ENCODE results near the gene OR10A2.

The OR10A2 gene

GRCh38 chr11:6855971-6856541 is 6.8 kb upstream of the OR10A2 start:
- no peak for TF ChIP-seq CTCF (IDR thresholded peaks at IDR 0.05; ENCODE audit: insufficient read depth, low read depth, low read length, missing control alignments)
- H3K4me3 ChIP-seq (ENCODE audit: low read depth, low read length): no peak overlapping the region
- no peak for DNase-seq (ENCODE audit: low read depth)

GRCh38 chr11:6856871-6857270 is 6.0 kb upstream of the OR10A2 start:
- TF ChIP-seq CTCF (IDR thresholded peaks at IDR 0.05; ENCODE audit: insufficient read depth, low read depth, low read length, missing control alignments): no peak
- DNase-seq (ENCODE audit: low read depth): peak; percentile 28
- H3K4me3 ChIP-seq (ENCODE audit: low read depth, low read length): no peak overlapping the region

GRCh38 chr11:6864438-6864837 is 1.6 kb downstream of the OR10A2 start:
- no peak overlapping the region for H3K4me3 ChIP-seq (ENCODE audit: low read depth, low read length)
- no peak for DNase-seq (ENCODE audit: low read depth)
- no peak for TF ChIP-seq CTCF (IDR thresholded peaks at IDR 0.05; ENCODE audit: insufficient read depth, low read depth, low read length, missing control alignments)

- DNase-seq (ENCODE audit: low read depth): no peak
Measured at GRCh38 chr11:6871278-6871677, 8.4 kb downstream of the OR10A2 start.

GRCh38 chr11:6875761-6876160 is 12.9 kb downstream of the OR10A2 start:
- H3K4me3 ChIP-seq (ENCODE audit: low read depth, low read length): no peak overlapping the region
- TF ChIP-seq CTCF (IDR thresholded peaks at IDR 0.05; ENCODE audit: insufficient read depth, low read depth, low read length, missing control alignments): no peak
- DNase-seq (ENCODE audit: low read depth): no peak

More at GRCh38 chr11:6871278-6871677, 8.4 kb downstream of the OR10A2 start:
- no peak overlapping the region for H3K4me3 ChIP-seq (ENCODE audit: low read depth, low read length)
- TF ChIP-seq CTCF (IDR thresholded peaks at IDR 0.05; ENCODE audit: insufficient read depth, low read depth, low read length, missing control alignments): no peak

- TF ChIP-seq CTCF (IDR thresholded peaks at IDR 0.05; ENCODE audit: insufficient read depth, low read depth, low read length, missing control alignments): no peak
- no peak within 1 kb of the TSS for H3K4me3 ChIP-seq (ENCODE audit: low read depth, low read length)
- no peak for DNase-seq (ENCODE audit: low read depth)
Measured at GRCh38 chr11:6876325-6876724, 13.5 kb downstream of the OR10A2 start, which contains the start of gene OR10A4. OR10A4 (plus strand) TSS chr11:6876625; CDS start chr11:6876648, 23 bp downstream.

GRCh38 chr11:6876914-6877313 is 14.1 kb downstream of the OR10A2 start:
- no peak overlapping the region for H3K4me3 ChIP-seq (ENCODE audit: low read depth, low read length)
- DNase-seq (ENCODE audit: low read depth): peak; percentile 49
- no peak for TF ChIP-seq CTCF (IDR thresholded peaks at IDR 0.05; ENCODE audit: insufficient read depth, low read depth, low read length, missing control alignments)
